Neural progenitor cell (in vitro differentiated cells): ENCODE measurements around the gene HPRT1. TPM values are rescaled to one million over a fixed set of nuclear protein-coding genes. Genes with fewer than 3 reads are reported as not detected.

Experiments used
- DNase-seq: peaks from one replicate; pipeline ENCODE4 v3.0.0-alpha.2; 2016; ENCODE audit warnings: low spot score
- H2AFZ ChIP-seq: fragments of 200-600 bp; sonication (generic); replicated peaks from 2 replicates; pipeline ENCODE4 v1.6.1; 2016; ENCODE audit warnings: antibody characterized with exemption
- H3F3A ChIP-seq: fragments of 200-600 bp; sonication (generic); 2 replicates; pipeline ENCODE4 v1.6.1; 2016; ENCODE audit warnings: antibody characterized with exemption, low read depth
- H3K27ac ChIP-seq: fragments of 200-600 bp; sonication (generic); 2 replicates; pipeline ENCODE4 v1.5.1; 2016; ENCODE audit warnings: mild to moderate bottlenecking
- H3K27me3 ChIP-seq: fragments of 200-600 bp; sonication (generic); 2 replicates; pipeline ENCODE4 v1.6.1; 2016; ENCODE audit warnings: mild to moderate bottlenecking, moderate library complexity
- H3K36me3 ChIP-seq: fragments of 200-600 bp; sonication (generic); 2 replicates; pipeline ENCODE4 v1.5.1; 2016
- H3K4me1 ChIP-seq: fragments of 200-600 bp; sonication (generic); 2 replicates; pipeline ENCODE4 v1.6.1; 2016; ENCODE audit warnings: mixed run types
- H3K4me2 ChIP-seq: fragments of 200-600 bp; sonication (generic); 2 replicates; pipeline ENCODE4 v1.6.1; 2016
- H3K4me3 ChIP-seq: fragments of 200-600 bp; sonication (generic); 2 replicates; pipeline ENCODE4 v1.5.1; 2016
- H3K79me2 ChIP-seq: fragments of 200-600 bp; sonication (generic); 2 replicates; pipeline ENCODE4 v1.6.1; 2016; ENCODE audit warnings: low read depth
- H3K9ac ChIP-seq: fragments of 200-600 bp; sonication (generic); 2 replicates; pipeline ENCODE4 v1.6.1; 2016
- H3K9me3 ChIP-seq: fragments of 200-600 bp; sonication (generic); 2 replicates; pipeline ENCODE4 v1.5.1; 2016; ENCODE audit warnings: low read depth
- H4K20me1 ChIP-seq: fragments of 200-600 bp; sonication (generic); 2 replicates; pipeline ENCODE4 v1.6.1; 2016; ENCODE audit warnings: low read depth
- H3K27ac Mint-ChIP-seq: 3 replicates; pipeline ENCODE4 v1.8.0; 2021; ENCODE audit warnings: mixed read lengths
- H3K27me3 Mint-ChIP-seq: 2 replicates; pipeline ENCODE4 v1.8.0; 2022; ENCODE audit warnings: low read depth, mild to moderate bottlenecking, inconsistent platforms, moderate library complexity, mixed read lengths; ENCODE audit not compliant: insufficient read depth
- H3K36me3 Mint-ChIP-seq: 3 replicates; pipeline ENCODE4 v1.8.0; 2021; ENCODE audit warnings: mixed read lengths
- H3K4me1 Mint-ChIP-seq: 3 replicates; pipeline ENCODE4 v1.8.0; 2021; ENCODE audit warnings: mixed read lengths
- H3K4me3 Mint-ChIP-seq: 3 replicates; pipeline ENCODE4 v1.8.0; 2021; ENCODE audit warnings: mild to moderate bottlenecking, moderate library complexity, mixed read lengths
- H3K9me3 Mint-ChIP-seq: 3 replicates; pipeline ENCODE4 v1.8.0; 2020; ENCODE audit warnings: mixed read lengths
- CTCF ChIP-seq: fragments of 200-600 bp; sonication (generic); IDR thresholded peaks from 2 replicates; pipeline ENCODE4 v1.5.1; 2017; ENCODE audit warnings: antibody characterized with exemption, mild to moderate bottlenecking
- EZH2 ChIP-seq: fragments of 200-600 bp; sonication (generic); IDR thresholded peaks from 2 replicates; pipeline ENCODE4 v1.6.1; 2017; ENCODE audit warnings: antibody characterized with exemption, mild to moderate bottlenecking, moderate library complexity
- EZH2phosphoT487 ChIP-seq: fragments of 200-600 bp; sonication (generic); IDR thresholded peaks from 2 replicates; pipeline ENCODE4 v1.6.1; 2017; ENCODE audit warnings: antibody characterized with exemption
- total RNA-seq: library from RNA; depleted of rRNA; stranded (reverse); fragments of >200 nt; gene quantifications from 2 replicates; pipeline ENCODE4 v1.2.3, GENCODE V29; 2015; ENCODE audit warnings: low replicate concordance

Gene HPRT1
- total RNA-seq, 1 donor from 2014 or later, result 20.9 TPM

- Histone ChIP-seq H3K9me3 (no peaks in the 10 kb centered on the region), H3K36me3 (no peaks in the 10 kb centered on the region), H3K27ac (no peak overlapping the region), H3K4me2 (no peak overlapping the region), H3K4me1 (no peaks in the 10 kb centered on the region), H3K27me3 (no peaks in the 10 kb centered on the region), H3K9ac (no peak overlapping the region), H3K4me3 (no peak overlapping the region), H4K20me1 (no peaks in the 10 kb centered on the region), H3K79me2 (no peaks in the 10 kb centered on the region), H3F3A (no peaks in the 10 kb centered on the region), H2AFZ (no peak overlapping the region)
- H3K36me3 Mint-ChIP-seq, result no peaks in the 10 kb centered on the region
- H3K27me3 Mint-ChIP-seq, result peaks cover 3% of the 10 kb centered on the region
- no peak overlapping the region for H3K27ac Mint-ChIP-seq
- TF ChIP-seq CTCF, result no peak
- no peak for TF ChIP-seq EZH2
- DNase-seq, result no peak
- peaks cover 15% of the 10 kb centered on the region for H3K4me1 Mint-ChIP-seq
- H3K9me3 Mint-ChIP-seq, result no peaks in the 10 kb centered on the region
- no peak overlapping the region for H3K4me3 Mint-ChIP-seq
Measured at GRCh38 chrX:134530845-134531244, 70.9 kb downstream of the HPRT1 start.

GRCh38 chrX:134533352-134533751 is 73.4 kb downstream of the HPRT1 start:
- Histone ChIP-seq H3K4me3 (no peak overlapping the region), H3K27me3 (no peaks in the 10 kb centered on the region), H4K20me1 (no peaks in the 10 kb centered on the region), H3K79me2 (no peaks in the 10 kb centered on the region), H3K9ac (no peak overlapping the region), H2AFZ (no peak overlapping the region), H3K36me3 (no peaks in the 10 kb centered on the region), H3K4me1 (no peaks in the 10 kb centered on the region), H3K27ac (no peak overlapping the region), H3K9me3 (no peaks in the 10 kb centered on the region), H3K4me2 (no peak overlapping the region), H3F3A (no peaks in the 10 kb centered on the region)
- no peak for DNase-seq
- Mint-ChIP-seq H3K4me1 (peaks cover 31% of the 10 kb centered on the region), H3K4me3 (no peak overlapping the region), H3K27ac (no peak overlapping the region), H3K36me3 (no peaks in the 10 kb centered on the region), H3K27me3 (peaks cover 15% of the 10 kb centered on the region), H3K9me3 (no peaks in the 10 kb centered on the region)
- TF ChIP-seq EZH2phosphoT487, result no peak
- no peak for TF ChIP-seq CTCF
- TF ChIP-seq EZH2, result no peak

- no peak overlapping the region for H3K27ac ChIP-seq
- Mint-ChIP-seq H3K9me3 (no peaks in the 10 kb centered on the region), H3K27ac (no peak overlapping the region), H3K4me3 (no peak overlapping the region), H3K27me3 (peaks cover 15% of the 10 kb centered on the region), H3K4me1 (peaks cover 32% of the 10 kb centered on the region), H3K36me3 (no peaks in the 10 kb centered on the region)
- no peak for DNase-seq
- H3K36me3 ChIP-seq, result no peaks in the 10 kb centered on the region
- no peaks in the 10 kb centered on the region for H3F3A ChIP-seq
- no peaks in the 10 kb centered on the region for H3K79me2 ChIP-seq
- TF ChIP-seq CTCF, result no peak
- no peak for TF ChIP-seq EZH2
- TF ChIP-seq EZH2phosphoT487, result no peak
- no peaks in the 10 kb centered on the region for H4K20me1 ChIP-seq
- no peaks in the 10 kb centered on the region for H3K27me3 ChIP-seq
- H3K4me2 ChIP-seq, result no peak overlapping the region
- no peak overlapping the region for H2AFZ ChIP-seq
- no peak overlapping the region for H3K4me3 ChIP-seq
- no peaks in the 10 kb centered on the region for H3K9me3 ChIP-seq
- H3K9ac ChIP-seq, result no peak overlapping the region
- no peaks in the 10 kb centered on the region for H3K4me1 ChIP-seq
Measured at GRCh38 chrX:134533952-134534351, 74.0 kb downstream of the HPRT1 start.
